ENCODE results near the gene HDDC2.

Gene HDDC2

DNA sequence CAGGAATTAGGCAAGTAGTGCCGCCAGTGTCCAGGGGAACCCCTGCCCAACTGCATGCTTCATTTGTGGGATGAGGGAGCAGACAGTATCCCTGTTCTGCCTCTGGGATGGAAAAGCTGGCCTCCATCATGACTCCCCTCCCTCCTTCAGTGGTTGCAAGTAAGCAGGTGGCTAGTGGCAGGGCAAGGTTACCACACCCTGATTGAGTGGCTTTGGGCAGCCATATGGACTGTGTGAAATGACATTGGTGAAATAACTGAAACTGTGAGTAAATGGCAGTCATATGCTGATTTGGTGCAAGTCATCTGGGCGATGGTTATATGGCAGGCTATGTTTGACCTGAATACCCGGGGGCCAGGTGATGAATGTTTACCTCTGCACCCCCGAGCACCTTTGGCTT, 33.0 kb downstream of the HDDC2 start:
- DNase-seq, result no peak

DNA sequence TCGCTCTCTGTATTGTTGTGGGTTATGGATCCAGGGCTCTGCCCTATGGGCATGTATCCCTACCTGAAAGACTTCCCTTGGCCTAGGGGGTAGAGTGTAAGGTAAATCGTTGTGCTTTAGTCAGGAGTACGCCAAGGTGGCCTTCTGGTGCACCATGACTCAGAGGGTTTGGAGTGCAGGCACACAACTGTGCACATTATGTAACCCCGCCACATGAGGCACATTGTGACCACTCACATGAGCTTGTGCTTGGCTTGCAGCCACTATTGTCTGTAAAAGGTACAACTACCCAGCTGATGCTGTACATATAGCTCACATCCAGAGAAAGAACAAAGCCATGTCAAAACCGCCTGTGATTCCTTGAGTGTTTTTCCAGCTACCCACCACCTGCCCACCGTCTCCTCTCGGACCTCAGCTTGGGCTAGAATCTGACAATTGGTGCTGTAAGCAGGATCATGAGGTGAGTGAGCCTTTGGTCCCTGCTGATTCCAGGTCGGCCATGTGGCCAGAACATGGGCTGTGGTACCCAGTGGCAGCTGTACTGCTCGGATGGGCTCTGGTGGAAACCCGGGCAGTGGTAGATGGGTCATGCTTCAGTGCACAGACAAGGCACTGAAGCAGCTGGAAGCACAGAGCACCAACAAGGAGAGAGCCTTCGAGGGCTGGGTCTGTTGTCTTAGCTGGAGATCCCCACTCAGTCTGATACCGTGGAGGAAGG, 33.8 kb downstream of the HDDC2 start:
- no peak for DNase-seq

DNA sequence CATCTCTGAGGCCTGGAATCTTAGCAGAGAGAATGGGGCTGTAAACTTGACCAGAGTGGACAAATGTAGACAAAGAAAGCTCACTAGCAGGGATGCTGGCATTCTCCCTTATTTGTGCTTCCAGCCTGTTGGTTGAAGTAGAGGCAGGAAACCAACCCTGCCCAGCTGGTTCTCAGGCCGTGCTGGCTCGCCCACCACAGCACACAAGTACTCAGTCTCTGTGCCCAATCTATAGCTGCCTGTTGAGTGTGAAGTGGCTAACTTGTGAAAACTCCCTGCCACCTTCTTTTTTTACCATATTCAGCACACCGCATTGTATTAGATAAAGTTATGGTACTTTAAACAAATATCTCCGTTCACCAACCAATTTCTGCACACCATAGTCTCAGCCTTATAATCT, 37.3 kb downstream of the HDDC2 start:
- no peak for DNase-seq

DNA sequence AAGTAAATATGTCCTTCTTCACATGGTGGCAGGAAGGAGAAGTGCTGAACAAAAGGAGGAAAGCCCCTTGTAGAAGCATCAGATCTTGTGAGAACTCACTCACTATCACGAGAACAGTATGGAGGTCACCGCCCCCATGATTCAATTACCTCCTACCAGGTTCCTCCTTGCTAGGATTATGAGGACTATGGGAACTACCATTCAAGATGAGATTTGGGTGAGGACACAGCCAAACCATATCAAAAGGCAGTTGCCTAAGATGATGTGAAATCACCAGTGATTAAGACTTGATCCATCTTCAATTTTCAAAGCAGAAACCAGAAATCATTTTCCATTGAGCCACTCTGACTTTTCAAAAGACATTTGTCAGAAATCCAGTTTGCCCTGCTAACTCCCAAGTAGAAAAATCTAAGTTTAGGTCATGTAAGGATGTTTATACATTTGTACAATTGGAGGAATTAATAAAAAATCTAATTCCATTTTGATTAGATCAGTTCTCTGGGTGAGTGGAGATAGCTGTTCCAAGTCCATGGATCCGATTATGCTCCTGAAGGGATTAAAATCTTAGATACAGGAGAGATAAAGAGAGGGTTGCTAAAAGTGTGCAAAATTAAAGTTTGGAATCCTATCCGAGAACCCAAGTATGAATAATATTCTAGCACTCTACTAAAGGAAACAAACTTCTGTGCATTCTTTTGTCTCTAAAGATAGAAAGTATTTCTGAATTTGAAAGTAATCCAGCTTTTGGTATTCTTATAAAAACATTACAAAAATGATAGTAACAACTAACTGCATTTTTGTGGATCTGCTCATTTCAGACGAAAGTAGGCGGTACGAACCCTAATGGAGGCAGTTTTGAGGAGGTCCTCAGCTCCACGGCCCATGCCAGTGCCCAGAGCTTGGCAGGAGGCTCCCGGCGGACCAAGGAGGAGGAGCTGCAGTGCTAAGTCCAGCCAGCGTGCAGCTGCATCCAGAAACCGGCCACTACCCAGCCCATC, 39.5 kb downstream of the HDDC2 start:
- DNase-seq, result no peak

DNA sequence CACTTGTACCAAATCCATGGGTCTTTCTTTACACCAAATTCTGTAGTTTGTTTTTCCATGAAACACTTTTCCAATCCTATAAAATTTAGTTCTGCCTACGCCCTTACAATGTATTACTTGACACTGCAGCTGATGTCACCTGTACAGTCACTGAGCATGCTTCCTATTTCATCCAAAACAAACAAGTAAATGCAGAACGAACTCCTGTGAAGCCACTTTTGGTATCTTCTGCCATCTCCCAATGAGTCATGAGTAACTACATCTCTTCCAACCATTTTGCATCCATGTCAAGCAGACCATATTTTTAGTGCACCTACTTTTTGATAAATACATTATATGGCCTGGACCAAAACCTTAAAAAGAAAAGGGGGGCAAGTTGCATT, 42.4 kb downstream of the HDDC2 start:
- no peak for DNase-seq

DNA sequence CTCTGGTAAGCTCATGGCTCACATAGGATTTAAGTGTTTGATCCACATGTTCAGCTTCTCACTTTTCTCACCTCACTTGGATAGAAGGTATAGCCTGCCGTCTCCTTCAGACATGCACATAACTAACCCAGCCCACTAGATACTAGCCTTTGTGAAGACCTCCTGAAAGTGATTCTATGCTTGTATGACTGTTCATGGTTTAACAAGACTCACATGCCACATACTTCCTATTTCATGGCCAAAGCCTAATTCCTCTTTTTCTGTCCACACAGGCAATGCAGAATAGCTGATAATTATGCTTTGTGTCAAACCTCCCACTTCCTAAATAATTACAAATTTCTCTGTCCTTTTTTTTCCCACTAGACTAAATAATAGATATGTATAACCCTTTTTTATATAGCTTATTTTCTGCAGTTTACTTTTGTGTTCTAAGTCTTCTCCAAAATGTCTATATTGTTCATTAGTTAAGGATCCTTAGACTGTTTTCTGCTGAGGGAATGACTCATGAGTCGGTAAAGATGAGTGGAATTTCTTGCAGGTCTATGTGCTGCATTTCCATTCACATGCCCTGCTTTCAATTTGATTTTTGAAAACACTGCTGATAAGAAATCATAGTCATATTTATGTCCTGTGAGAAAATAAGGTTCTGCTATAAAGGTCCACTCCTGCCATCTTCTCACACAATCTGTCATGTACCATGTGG, 43.0 kb downstream of the HDDC2 start:
- DNase-seq, result no peak

DNA sequence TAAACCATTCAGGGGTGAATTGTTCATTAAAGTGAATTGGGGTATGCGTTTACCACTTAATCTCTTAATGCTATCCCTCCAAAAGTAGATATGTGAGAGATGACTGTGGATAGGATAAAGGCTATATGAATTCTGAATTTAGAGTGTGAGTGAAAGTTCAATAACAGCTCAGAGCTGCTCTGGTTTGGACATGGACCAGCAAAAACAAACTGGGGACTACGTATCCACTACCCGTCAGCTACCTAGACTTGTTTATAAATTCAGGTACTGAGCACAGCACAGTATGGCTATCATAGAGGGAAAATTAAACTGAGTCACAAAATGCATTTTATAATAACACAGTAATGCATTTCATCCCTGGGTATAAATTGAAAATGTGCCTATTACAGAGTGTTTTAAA, 44.4 kb downstream of the HDDC2 start:
- no peak for DNase-seq

DNA sequence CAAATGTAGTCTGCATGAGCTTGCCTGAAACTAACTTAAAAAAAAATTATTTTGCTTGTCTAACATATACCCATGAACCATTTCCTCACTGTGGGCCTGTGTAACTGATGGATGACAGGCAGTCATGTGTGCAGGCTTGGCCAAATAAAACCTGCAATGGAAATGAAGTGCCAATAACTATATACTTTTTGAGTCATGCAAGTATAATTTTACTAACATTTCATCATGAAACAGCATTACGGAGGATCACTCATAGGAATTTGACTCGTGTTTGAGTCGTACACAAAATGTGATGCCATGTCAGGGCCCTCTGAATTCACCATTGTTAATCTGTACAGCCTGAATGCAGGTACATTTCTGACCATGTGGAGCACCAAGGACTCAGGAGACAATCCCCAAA, 46.6 kb downstream of the HDDC2 start:
- DNase-seq, result no peak

DNA sequence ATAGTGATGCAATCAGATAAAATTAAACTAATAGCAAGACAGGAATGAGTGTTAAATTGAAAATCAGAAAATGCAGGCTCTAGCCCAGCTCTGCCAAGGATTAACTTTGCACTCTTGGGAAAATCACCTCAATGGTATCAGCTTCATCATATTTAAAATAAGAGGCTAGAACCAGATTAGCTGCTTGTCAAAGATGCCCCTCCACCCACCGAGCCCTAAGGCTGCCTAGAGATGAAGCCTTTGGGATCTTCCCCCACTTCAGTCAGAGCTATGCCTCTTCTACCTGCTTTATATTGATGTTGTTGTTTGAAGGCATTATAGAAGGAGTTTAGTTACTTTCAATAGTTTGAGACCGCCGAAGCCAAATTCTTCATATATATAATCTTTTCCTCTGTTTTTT, 47.4 kb downstream of the HDDC2 start:
- no peak for DNase-seq

DNA sequence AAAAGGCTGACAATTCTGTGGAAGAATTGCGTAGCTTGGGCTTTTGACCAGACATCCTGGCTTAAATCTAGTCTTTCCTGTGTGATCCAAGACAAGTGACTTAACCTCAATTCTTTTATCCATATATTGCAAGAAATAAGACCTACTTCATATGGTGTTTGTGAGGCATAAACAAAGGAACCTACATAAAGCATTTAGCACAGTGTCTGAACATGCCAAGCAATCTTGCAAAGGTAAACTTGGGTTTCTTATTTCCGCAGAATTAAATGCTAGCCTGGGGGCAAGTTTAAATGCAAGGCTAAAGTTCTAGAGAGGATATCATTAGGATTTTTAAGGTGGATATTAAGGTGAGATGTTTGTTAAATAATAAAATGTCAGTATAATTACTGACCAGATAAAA, 47.9 kb downstream of the HDDC2 start:
- DNase-seq, result no peak

DNA sequence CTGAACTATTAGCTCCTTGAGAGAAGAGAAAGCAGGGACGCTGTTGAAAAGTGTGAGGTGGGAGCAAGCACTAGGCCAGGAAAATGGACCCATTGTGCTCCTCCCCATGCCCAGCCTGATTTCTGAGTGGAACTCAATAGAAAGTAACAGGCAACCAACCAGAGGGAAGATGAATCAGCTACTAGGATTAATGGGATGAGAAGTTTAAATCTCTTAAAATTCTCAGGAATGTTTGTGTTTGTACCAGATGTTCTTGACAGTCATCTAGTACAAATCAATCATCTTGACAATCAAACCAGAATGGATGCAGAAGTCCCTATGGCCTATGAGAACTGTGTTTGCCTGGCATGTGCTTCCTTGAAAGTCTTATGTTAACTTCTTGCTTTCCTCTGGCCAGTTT, 48.9 kb downstream of the HDDC2 start:
- no peak for DNase-seq

DNA sequence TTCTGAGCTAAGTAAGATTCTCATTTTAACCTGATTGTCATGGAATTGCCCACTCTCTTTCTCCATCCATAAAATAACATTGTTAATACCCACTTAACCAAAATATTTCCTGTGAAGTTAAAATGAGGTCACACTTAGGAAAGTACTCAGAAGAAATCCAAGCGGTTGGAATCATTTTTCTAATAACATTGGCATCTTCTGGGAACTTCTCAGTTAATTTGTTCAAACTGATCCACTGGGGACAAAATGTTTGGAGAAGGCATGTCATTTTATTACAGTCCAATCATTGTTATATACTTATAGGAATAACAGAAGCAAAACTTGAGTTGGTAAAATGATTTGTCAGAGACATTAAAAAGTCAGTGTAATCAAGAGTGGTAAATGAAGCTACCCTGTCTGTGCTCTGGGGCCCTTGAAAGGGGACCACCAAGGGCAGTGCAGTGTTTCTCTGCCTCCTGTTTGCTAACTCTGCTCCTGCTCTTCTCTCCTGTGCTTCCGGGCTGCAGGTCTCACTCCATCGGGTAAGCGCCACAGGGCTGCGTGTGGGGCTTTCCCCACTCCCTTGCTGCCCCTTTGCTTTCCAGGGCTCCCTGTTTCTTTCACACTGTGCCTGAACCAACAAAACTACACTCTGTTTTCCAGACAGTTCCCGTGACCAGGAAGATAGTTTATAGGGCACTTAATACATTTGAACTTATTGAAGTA, 50.1 kb downstream of the HDDC2 start:
- DNase-seq, result no peak

DNA sequence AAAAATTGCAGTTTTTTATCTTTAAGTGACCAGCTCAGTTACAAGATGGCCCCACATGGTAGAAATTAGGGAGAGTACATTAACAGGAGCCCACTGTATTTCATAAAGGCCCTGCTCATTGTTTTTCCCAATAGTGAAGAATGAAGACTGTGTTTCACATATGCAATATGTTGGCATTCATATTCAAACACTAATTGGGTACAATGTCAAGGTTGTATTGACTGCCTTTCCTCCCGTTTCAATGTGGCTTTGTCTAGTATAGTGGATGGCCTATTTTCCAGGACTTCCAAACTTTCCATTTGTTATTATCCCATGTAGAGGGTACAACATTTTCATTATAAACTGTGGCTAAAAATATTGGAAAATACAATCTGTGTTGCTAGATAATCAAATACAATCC, 51.3 kb downstream of the HDDC2 start:
- no peak for DNase-seq

DNA sequence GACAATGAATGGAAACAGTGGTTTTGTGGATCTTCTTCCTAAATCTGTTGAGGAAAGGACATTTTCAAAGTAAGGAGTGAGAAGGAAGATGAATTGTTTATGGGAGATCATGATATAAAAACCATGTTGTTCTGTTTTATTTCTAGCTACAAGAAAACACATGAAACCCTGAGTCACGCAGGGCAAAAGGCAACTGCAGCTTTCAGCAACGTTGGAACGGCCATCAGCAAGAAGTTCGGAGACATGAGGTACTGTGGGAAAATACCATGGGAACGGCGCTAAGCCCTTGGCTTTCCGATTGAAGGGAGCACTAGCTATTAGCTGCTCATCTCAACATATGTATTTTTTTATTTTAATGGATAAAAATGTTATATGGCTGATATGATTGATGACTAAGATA, 53.6 kb downstream of the HDDC2 start:
- no peak for DNase-seq

DNA sequence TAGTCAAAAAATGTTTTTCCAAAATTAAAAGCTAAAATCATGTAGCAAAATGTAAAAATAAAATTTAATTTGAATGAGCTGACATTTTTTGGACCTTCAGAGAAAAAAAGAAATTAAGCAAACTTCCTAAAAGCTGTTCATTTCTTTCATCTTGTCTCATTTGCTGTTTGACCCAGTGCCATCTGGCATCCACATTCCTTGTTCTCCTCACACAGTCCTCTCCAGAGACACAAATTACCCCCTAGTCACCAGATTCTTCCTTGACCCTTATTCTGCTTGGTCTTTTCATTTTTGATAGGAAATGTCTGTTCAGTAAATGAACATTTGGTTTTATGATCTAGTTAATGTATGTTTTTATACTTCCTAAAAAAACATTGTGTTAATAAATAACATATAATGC, 55.2 kb downstream of the HDDC2 start:
- DNase-seq, result no peak

DNA sequence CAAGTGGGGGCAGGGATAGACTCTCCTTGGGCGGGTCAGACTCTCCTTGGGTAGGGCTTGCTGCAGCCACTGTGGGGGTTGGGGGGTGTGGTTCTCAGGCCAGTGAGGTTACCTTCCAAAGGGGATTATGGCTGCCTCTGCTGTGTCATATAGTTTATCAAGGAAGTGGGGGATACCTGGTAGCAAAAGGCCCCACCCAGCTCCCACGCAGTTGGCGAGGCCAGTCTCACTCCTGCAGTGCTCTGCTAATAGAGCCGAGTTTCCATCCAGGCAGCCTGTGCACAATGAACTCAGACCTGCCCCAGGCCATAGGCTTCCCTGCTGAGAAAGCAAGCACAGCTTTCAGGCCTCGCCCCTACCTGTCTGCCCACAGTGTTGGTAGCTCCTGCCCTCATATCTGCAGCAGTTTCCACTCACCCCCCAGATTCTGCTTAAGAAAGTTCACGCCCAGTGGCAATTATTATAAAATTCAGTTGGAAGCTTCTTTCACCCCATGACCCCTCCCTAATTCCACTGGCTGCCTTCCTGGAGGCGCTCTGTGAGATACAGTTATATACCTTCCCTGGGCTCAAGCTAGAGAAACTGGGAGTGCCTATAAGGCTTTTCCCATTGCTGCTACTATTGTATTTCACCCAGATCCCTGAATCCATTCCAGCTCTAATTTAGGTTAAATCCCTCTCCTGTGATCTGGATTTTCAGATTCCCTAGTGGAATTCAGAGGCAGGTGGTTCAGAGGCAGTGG, 56.1 kb downstream of the HDDC2 start:
- no peak for DNase-seq

DNA sequence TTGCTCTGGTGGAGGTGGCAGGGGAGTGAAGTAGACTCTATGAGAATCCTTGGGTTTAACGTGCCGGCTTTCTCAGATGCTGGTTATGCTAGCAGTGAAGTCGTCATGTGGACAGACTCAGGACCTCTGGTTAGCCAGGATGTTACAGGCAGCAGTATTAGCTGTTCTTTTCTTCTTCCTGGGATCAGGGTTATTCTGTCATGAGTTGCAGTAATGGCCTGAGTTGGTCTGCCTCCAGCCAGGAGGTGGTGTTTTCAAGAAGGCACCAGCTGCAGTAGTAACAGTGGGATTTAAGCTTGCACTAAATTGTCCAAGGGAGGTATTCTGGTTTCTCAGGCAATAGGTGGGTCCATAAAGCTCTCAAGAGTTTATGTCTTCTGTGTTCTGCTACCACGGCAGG, 56.7 kb downstream of the HDDC2 start:
- no peak for DNase-seq

DNA sequence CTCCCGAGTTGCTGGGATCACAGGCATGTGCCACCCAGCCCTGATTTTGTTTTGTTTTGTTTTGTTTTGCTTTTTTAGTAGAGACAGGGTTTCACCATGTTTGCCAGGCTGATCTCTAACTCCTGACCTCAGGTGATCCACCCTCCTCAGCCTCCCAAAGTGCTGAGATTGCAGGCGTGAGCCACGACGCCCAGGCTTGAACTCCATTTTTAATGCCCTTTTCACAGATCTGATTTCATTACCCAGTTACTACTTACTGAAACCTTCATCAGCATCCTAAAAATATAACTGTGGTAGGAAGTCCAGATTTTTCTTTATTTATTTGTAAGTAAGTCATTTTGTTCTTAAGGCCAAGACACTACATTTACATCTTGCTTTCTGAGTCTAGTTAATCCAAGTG, 64.0 kb downstream of the HDDC2 start:
- no peak for DNase-seq

DNA sequence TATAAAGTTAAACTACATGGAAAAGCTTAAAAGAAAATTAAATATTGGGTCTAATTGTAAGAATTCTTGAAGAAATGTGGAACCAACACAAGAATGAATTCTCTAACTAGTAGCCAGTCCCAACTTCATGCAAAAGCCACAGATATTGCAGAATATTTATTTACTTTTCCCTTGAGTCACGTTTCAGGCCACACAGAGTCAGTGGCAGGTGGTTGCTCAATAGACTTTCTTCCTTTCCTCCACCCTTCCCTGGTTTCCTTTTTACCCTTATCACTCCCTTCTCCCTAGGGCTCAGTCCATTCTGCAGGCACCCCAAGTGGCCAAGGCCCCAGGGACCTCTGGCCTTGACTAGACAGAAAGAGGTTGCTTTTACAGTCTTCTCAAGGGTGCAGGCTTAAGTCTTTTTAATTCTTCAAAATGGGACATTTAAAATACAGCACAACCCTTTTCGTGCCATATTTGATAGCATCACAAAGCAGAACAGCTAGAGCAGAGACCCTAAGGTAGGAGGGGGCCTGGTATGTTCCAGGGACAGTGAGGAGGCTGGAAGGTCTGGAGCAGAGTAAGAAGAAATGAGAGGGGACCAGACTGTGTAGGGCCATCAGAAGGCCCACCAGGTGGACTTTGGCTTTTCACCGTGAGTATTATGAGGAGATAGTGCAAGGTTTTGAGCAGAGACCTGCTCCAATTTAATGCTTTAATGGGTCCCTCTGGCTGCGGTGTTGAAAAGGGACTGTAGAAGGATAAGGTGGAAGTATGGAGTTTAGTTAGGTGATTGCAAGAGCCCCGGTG, 65.0 kb downstream of the HDDC2 start:
- no peak for DNase-seq

DNA sequence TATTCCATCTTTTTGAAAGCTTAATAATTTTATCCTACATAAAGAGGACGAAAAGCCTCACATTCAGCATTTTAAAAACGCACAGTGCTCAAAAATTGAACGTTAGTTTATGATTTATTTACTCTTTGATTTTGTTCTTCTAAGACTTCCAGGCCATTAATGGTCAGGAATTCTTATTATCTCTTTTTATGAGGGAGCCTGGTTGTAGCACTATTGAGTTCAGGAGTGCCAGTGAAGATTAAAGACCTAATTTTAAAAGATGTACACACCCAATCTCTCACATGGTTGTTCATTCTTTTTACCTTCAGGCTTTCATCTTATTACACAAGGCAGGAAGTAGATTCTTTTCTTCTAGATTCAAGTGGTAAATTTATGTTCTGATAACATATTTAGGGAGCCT, 68.6 kb downstream of the HDDC2 start:
- no peak for DNase-seq

DNA sequence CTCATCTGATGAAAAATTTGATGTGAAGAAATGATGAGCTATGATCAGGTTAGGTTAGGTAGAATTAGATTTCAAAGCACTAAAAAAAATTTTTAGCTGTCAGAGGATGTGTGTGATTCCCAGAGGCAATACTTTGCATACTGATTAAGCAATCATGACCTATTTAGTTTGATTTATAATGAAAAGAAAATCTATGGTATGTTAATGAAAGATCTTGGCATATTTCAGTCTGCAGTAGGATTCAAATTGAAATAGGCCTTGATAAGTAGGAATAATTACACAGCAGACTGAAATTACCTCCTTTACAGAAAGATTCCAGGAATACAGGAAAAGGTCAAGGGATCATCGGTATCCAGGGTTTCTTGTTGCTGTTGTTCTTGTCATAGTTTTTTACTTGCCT, 69.3 kb downstream of the HDDC2 start:
- DNase-seq, result no peak
